Measurements from ENCODE around the gene RAB11A.

GRCh38 chr15:65920121-65920520 is 50.8 kb downstream of the RAB11A start:
- TF ChIP-seq CTCF (IDR thresholded peaks at IDR 0.05; ENCODE audit: insufficient read depth, low read depth, low read length): no peak
- TF ChIP-seq EZH2 (IDR thresholded peaks at IDR 0.05; ENCODE audit: insufficient read depth, low read length): no peak

All from astrocyte (in vitro differentiated cells and primary cell).